Measurements from ENCODE around the gene GABRB2.

GABRB2 gene

DNA sequence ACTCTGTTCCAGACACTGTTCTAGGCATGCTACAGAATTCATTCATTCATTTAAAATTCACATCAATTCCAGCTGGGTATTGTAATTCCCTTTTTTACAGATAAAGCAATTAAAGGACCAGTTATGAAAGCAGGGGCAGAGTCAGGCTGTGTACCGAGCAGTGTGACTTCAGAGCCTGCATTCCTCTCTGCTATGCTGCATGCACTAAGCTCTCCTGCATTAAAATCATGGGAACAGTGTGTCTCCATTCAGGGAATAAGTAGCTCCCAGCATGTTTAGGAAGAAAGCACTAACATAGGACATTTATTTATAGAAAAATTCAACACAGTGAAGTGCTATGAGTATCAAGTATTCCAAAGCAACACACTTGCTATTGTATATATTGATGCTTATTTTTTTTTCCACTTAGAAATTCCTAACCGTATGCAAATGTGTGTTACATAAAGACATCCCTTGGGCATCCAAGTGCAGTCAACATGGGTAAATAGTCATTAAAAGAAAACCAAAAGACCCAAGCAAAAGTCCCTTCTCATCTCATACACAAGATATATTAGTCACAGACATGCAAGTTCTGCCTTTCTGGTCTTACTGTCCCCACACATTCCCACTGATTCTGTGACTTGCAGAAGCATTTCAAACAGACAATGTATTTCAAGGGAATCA lies 173.7 kb downstream of the GABRB2 start:
- no peak for ATAC-seq

DNA sequence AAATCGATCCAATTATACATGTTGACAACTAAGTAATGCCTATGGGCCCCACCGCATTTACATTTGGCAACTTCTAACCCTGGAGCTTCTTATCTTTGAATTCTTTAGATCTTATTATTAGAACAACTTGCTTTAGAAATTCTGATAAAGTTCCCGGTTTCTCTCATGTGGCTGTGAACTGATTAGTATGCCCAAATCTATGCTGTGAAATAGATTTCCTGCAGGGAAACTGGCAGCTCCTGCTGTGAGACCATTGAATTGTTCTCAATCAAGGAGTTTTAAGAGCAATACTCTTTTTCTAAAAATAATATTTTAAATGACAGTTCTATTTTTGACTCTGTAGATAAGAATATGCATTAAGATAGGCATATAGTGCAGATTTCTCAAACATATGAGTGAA lies 177.5 kb downstream of the GABRB2 start:
- ATAC-seq = no peak

More for the DNA sequence above, 173.7 kb downstream of the GABRB2 start:
- TF ChIP-seq, protein P1, sequence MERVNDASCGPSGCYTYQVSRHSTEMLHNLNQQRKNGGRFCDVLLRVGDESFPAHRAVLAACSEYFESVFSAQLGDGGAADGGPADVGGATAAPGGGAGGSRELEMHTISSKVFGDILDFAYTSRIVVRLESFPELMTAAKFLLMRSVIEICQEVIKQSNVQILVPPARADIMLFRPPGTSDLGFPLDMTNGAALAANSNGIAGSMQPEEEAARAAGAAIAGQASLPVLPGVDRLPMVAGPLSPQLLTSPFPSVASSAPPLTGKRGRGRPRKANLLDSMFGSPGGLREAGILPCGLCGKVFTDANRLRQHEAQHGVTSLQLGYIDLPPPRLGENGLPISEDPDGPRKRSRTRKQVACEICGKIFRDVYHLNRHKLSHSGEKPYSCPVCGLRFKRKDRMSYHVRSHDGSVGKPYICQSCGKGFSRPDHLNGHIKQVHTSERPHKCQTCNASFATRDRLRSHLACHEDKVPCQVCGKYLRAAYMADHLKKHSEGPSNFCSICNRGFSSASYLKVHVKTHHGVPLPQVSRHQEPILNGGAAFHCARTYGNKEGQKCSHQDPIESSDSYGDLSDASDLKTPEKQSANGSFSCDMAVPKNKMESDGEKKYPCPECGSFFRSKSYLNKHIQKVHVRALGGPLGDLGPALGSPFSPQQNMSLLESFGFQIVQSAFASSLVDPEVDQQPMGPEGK (CRISPR knock-in tag; IDR thresholded peaks at IDR 0.05; ENCODE audit: borderline replicate concordance) = no peak
- TF ChIP-seq ZNF70 (CRISPR knock-in tag; IDR thresholded peaks at IDR 0.05) = no peak
- no peak for TF ChIP-seq CSDC2 (CRISPR knock-in tag; IDR thresholded peaks at IDR 0.05)
- no peak for TF ChIP-seq GLIS3 (CRISPR knock-in tag; IDR thresholded peaks at IDR 0.05)
- TF ChIP-seq ISL1 (CRISPR knock-in tag; IDR thresholded peaks at IDR 0.05) = no peak

DNA sequence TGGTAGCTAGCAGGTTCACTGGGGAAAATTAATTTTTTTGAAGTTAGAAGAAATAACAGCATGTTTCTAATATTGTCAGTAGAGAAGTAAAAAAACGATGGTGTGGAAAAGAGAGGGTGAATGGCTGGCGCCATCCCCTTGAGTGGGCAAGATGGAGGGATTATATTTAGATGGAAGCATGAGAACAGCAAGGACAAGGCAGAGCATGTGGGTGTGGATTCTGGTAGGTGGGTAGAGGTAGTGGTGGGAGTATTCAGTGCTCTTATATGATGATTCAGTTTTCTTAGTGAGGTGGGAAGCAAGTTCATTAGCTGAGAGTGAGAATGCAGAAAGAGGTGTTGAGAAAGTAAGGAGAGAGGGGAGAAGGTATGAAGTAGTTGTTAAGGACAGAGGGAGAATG lies 188.1 kb downstream of the GABRB2 start:
- TF ChIP-seq ZNF70 (CRISPR knock-in tag; IDR thresholded peaks at IDR 0.05) (no peak), ZNF565 (CRISPR knock-in tag; conservative IDR thresholded peaks at IDR 0.05; ENCODE audit: low read depth) (no peak), OSR1 (CRISPR knock-in tag; IDR thresholded peaks at IDR 0.05) (no peak)
- TF ChIP-seq, protein P2, sequence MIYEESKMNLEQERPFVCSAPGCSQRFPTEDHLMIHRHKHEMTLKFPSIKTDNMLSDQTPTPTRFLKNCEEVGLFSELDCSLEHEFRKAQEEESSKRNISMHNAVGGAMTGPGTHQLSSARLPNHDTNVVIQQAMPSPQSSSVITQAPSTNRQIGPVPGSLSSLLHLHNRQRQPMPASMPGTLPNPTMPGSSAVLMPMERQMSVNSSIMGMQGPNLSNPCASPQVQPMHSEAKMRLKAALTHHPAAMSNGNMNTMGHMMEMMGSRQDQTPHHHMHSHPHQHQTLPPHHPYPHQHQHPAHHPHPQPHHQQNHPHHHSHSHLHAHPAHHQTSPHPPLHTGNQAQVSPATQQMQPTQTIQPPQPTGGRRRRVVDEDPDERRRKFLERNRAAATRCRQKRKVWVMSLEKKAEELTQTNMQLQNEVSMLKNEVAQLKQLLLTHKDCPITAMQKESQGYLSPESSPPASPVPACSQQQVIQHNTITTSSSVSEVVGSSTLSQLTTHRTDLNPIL (CRISPR knock-in tag; IDR thresholded peaks at IDR 0.05; ENCODE audit: low read depth) = no peak
- ATAC-seq = no peak

More for the DNA sequence above, 177.5 kb downstream of the GABRB2 start:
- TF ChIP-seq ZNF70 (CRISPR knock-in tag; IDR thresholded peaks at IDR 0.05) (no peak), ZFP3 (CRISPR knock-in tag; IDR thresholded peaks at IDR 0.05) (no peak), ZC3H10 (CRISPR knock-in tag; IDR thresholded peaks at IDR 0.05) (no peak), ESRRG (CRISPR knock-in tag; IDR thresholded peaks at IDR 0.05) (no peak), CSDC2 (CRISPR knock-in tag; IDR thresholded peaks at IDR 0.05) (no peak), ZFP30 (CRISPR knock-in tag; IDR thresholded peaks at IDR 0.05) (no peak), SNAI2 (CRISPR knock-in tag; IDR thresholded peaks at IDR 0.05) (no peak), ISL1 (CRISPR knock-in tag; IDR thresholded peaks at IDR 0.05) (no peak), ARNTL (CRISPR knock-in tag; IDR thresholded peaks at IDR 0.05; ENCODE audit: borderline replicate concordance, low read depth) (no peak), TOX (CRISPR knock-in tag; IDR thresholded peaks at IDR 0.05; ENCODE audit: borderline replicate concordance) (no peak), BACH2 (CRISPR knock-in tag; IDR thresholded peaks at IDR 0.05; ENCODE audit: borderline replicate concordance) (no peak), ZNF8 (CRISPR knock-in tag; IDR thresholded peaks at IDR 0.05) (no peak), GLIS3 (CRISPR knock-in tag; IDR thresholded peaks at IDR 0.05) (no peak)
- TF ChIP-seq, protein P2 (CRISPR knock-in tag; IDR thresholded peaks at IDR 0.05; ENCODE audit: low read depth) = no peak
- TF ChIP-seq, protein P1 (CRISPR knock-in tag; IDR thresholded peaks at IDR 0.05; ENCODE audit: borderline replicate concordance) = no peak
- TF ChIP-seq, protein P3, sequence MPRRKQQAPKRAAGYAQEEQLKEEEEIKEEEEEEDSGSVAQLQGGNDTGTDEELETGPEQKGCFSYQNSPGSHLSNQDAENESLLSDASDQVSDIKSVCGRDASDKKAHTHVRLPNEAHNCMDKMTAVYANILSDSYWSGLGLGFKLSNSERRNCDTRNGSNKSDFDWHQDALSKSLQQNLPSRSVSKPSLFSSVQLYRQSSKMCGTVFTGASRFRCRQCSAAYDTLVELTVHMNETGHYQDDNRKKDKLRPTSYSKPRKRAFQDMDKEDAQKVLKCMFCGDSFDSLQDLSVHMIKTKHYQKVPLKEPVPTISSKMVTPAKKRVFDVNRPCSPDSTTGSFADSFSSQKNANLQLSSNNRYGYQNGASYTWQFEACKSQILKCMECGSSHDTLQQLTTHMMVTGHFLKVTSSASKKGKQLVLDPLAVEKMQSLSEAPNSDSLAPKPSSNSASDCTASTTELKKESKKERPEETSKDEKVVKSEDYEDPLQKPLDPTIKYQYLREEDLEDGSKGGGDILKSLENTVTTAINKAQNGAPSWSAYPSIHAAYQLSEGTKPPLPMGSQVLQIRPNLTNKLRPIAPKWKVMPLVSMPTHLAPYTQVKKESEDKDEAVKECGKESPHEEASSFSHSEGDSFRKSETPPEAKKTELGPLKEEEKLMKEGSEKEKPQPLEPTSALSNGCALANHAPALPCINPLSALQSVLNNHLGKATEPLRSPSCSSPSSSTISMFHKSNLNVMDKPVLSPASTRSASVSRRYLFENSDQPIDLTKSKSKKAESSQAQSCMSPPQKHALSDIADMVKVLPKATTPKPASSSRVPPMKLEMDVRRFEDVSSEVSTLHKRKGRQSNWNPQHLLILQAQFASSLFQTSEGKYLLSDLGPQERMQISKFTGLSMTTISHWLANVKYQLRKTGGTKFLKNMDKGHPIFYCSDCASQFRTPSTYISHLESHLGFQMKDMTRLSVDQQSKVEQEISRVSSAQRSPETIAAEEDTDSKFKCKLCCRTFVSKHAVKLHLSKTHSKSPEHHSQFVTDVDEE (CRISPR knock-in tag; IDR thresholded peaks at IDR 0.05) = no peak

DNA sequence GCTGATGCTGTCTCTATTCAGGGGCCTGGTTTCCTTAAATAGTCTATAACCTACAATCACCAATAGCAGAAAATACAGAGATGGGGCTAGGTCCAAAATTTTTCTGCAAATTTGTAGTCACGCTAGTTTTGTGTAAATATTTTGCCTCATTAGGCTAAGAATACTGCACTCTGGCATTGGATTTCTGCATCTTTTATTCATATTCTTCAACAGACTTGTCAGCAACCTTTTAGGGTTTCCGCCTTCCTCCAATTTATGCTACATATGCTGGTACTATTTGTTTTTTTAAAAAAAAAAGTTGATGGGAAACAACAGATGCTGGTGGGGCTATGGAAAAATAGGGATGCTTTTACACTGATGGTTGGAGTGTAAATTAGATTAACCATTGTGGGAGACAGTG lies 202.3 kb downstream of the GABRB2 start:
- no peak for TF ChIP-seq ARNTL (CRISPR knock-in tag; IDR thresholded peaks at IDR 0.05; ENCODE audit: borderline replicate concordance, low read depth)
- TF ChIP-seq GLIS3 (CRISPR knock-in tag; IDR thresholded peaks at IDR 0.05) = no peak
- TF ChIP-seq BACH2 (CRISPR knock-in tag; IDR thresholded peaks at IDR 0.05; ENCODE audit: borderline replicate concordance) = no peak
- TF ChIP-seq CSDC2 (CRISPR knock-in tag; IDR thresholded peaks at IDR 0.05) = no peak
- TF ChIP-seq TOX (CRISPR knock-in tag; IDR thresholded peaks at IDR 0.05; ENCODE audit: borderline replicate concordance) = no peak
- no peak for TF ChIP-seq ESRRG (CRISPR knock-in tag; IDR thresholded peaks at IDR 0.05)
- TF ChIP-seq, protein P1 (CRISPR knock-in tag; IDR thresholded peaks at IDR 0.05; ENCODE audit: borderline replicate concordance) = no peak
- TF ChIP-seq, protein P4, sequence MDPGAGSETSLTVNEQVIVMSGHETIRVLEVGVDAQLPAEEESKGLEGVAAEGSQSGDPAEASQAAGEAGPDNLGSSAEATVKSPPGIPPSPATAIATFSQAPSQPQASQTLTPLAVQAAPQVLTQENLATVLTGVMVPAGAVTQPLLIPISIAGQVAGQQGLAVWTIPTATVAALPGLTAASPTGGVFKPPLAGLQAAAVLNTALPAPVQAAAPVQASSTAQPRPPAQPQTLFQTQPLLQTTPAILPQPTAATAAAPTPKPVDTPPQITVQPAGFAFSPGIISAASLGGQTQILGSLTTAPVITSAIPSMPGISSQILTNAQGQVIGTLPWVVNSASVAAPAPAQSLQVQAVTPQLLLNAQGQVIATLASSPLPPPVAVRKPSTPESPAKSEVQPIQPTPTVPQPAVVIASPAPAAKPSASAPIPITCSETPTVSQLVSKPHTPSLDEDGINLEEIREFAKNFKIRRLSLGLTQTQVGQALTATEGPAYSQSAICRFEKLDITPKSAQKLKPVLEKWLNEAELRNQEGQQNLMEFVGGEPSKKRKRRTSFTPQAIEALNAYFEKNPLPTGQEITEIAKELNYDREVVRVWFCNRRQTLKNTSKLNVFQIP (CRISPR knock-in tag; IDR thresholded peaks at IDR 0.05; ENCODE audit: borderline replicate concordance, low read depth) = no peak
- TF ChIP-seq PPARA (CRISPR knock-in tag; IDR thresholded peaks at IDR 0.05; ENCODE audit: borderline replicate concordance) = no peak
- no peak for ATAC-seq
